Measurements from ENCODE around the gene ASIC3.

- TF ChIP-seq, protein P1, sequence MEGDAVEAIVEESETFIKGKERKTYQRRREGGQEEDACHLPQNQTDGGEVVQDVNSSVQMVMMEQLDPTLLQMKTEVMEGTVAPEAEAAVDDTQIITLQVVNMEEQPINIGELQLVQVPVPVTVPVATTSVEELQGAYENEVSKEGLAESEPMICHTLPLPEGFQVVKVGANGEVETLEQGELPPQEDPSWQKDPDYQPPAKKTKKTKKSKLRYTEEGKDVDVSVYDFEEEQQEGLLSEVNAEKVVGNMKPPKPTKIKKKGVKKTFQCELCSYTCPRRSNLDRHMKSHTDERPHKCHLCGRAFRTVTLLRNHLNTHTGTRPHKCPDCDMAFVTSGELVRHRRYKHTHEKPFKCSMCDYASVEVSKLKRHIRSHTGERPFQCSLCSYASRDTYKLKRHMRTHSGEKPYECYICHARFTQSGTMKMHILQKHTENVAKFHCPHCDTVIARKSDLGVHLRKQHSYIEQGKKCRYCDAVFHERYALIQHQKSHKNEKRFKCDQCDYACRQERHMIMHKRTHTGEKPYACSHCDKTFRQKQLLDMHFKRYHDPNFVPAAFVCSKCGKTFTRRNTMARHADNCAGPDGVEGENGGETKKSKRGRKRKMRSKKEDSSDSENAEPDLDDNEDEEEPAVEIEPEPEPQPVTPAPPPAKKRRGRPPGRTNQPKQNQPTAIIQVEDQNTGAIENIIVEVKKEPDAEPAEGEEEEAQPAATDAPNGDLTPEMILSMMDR (IDR thresholded peaks at IDR 0.05; ENCODE audit: low read length), result no peak
- no peak for TF ChIP-seq EZH2 (optimal IDR thresholded peaks at IDR 0.05; ENCODE audit: low read depth, low read length)
- TF ChIP-seq EZH2phosphoT487 (IDR thresholded peaks at IDR 0.05; ENCODE audit: low read length), result no peak
These were observed 27.7 kb downstream of the ASIC3 start for GRCh38 chr7:151075978-151076426.

Data from MM.1S (cell line).